NOMO-1 treated with dmso at 0.1 percent for 144 hours (cell line): ENCODE measurements around the gene IFI27L2.
A peak's percentile ranks its signal among the peaks of the same experiment; 100 is the strongest.
"Not testable (repeated sequence)": the region's sequence is repeated elsewhere in the genome, so short reads cannot be mapped to it uniquely, and the experiment has no call there.

Experiments
- DNase-seq: peaks from one replicate; lab custom pipeline; 2025; ENCODE audit not compliant: unreplicated experiment; lab: John Stamatoyannopoulos, UW

The IFI27L2 gene, protein sequence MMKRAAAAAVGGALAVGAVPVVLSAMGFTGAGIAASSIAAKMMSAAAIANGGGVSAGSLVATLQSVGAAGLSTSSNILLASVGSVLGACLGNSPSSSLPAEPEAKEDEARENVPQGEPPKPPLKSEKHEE

DNA sequence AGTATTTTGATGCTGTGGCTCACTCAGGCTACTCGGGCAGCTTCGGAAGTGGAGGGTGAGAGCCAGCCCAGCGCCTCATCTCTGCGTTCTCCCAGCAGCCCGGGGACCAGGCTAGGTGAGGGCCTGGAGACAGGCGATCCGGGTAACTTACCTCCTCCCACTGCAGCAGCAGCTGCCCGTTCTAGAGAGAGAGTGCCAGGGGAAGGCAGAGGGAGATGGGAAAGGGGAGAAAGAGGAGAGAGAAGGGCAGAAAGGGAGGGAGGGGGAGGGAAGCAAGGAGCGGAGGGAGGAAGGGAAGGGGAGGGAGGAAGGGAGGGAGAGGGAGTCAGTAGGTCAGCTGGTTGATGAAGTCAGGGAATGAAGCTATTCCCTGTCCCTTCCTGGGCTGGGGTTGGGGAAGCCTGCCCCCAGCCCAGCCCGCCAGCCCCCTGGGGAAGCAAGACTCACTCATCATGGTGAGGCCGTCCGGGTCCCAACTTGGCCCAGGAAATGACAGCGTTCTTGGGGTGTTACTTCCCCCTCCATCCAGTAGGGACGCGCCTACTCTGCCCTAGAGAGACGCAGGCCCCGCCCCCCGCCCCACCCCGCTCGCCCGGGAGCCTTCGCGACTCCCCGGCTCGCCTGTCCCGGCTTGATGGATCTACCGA is at the start of gene IFI27L2:
Gene IFI27L2 (minus strand): TSS at position 494 of the 647 bp plus-strand sequence. CDS start 40 bp downstream, at position 454.
- peak; percentile 48 for DNase-seq

DNA sequence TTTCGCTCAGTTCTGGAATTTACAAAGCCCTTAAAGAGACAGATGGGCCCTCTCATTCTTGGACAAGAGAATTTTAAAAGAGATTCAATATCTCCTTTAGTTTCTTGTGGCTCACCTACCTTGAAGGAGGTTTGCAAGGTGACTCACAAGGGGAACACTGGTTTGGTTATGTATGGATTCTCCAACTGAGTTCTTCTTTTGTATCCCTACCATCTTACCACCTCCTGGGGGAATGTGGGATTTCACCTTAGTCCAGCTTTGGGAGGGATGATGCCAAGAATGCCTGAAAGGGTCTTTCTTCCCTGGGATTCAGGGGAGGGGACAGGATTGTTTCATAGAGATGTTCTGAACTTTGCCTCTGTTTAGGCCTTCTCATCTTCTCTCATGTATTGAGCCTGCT is 48.4 kb upstream of the IFI27L2 start:
- DNase-seq = no peak

DNA sequence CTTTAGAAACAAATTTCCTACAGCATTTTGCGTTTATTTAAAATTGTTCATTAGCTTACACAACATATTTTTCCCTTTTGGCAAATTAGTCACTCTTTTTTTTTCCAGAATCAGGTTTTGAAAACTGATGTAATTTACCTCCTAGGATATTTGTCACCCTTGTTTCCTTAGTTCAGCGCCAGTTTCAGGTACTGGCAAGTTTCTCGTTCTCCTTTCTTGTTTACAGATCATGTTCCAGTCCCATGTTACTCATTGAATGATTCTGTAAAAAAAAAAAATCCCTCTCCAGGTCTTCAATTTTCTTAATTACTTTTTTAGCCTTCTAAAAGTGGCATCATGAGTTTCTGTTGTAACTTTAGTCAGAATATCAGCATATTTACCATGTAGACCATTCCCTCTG is 47.4 kb upstream of the IFI27L2 start:
- DNase-seq = no peak

DNA sequence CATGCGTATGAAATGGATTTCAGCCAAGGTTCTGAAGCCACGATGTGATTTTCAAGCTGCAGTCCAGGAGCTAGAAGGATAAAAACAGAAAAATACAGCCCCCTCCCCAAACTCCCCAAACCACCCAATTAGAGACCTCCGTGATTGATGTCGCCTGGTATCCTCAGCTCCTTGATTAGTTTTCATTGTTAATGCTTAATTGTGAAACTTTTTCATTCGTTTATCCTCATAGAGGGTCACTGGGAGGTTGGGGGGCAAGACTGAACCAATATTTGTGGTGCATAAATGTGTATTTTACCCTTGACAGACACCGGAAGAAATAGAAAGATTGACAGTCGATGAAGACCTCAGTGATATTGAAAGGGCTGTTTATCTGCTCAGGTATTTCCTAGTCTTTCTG is 46.3 kb upstream of the IFI27L2 start:
- DNase-seq = no peak

DNA sequence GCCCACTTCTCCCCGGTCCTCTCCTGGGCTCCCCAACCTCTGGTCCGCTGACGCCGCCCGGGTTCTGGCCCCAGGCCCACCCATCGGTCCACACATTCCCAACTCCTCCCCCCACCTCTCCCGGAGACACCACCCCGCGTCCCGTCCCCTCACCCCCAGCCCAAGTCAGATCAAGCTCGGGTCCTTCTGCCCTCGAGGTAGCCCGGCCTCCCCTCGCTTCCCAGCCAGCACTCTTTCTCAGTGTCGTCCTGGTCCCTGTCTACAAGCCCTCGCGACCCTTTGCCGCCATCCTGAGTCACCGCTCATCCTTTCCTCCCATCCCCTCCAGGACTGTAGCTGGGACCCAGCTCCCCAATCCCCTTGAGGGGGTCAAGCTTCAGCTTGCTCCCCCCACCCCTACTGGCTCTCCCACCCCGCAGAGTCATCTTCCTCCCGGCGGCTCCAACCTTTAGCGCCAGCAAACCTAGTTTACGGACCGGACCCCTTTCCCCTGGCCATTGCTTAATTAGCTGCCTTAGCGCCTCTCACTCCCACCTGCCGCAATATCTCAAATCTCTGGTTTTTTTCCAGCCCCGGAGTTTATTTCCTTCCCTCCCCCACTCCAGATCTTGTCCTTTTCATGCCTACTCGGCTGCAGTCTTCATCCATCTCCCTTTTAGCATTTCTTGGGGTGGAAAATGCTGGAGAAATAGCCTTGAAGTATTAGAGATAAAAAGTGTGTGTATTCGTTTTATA is 45.8 kb upstream of the IFI27L2 start:
- DNase-seq = no peak

DNA sequence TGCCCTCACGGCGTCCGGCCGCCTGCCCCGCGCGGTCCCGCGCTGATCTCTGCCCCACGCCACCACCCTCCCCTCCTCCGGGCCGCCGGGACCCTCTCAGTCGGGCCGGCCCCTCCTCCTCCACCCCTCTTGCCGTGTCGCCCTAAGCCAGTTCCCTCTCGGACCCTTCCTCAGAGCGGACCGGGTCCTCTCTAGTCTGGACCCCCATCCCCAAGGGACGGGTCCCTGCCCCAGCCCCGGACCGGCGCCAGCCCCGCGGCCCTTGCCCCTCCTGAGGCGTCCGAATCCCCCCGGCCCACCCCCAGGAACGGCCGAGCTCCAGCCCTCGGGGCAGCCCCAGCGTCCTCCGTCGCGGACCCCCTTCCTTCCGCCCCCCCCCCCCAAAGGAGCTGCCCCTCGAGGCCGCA is 45.2 kb upstream of the IFI27L2 start:
- DNase-seq = no peak

DNA sequence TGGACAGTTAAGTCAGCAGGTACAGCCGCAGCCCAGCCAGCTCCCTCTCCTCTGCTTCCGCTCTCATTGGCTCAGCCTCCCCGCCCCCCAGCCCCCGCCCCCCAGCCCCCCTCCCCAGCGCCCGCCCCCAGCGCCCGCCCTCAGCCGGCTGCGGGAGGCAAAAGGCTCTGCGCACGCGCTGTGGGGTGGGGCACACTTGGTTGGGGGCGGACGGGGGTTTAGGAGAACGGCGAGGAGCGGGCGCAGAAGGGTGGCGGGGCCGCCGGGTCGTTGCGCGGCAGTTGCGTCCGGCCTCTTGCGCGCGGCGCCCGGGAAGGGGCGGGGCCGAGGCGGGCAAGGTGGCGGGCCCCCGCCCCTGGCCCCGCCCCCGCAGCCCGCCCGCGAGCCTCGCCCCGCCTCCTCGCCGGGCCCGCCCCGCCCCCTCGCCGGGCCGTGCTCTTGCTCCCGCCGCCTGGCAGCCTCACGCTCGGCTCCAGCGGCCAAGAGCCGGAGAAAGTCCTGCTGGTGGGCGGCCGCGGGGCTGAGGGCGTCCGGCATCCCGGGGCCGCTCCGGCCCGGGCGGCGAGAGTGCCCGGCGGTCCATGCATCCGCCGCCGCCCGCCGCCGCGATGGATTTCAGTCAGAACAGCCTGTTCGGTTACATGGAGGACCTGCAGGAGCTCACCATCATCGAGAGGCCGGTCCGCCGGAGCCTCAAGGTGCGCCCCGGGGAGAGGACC is 44.6 kb upstream of the IFI27L2 start, which contains the start of gene PPP4R4:
Gene PPP4R4 (plus strand): TSS at position 438 of the 719 bp plus-strand sequence. CDS start 144 bp downstream, at position 582.
- peak; percentile 49 for DNase-seq

DNA sequence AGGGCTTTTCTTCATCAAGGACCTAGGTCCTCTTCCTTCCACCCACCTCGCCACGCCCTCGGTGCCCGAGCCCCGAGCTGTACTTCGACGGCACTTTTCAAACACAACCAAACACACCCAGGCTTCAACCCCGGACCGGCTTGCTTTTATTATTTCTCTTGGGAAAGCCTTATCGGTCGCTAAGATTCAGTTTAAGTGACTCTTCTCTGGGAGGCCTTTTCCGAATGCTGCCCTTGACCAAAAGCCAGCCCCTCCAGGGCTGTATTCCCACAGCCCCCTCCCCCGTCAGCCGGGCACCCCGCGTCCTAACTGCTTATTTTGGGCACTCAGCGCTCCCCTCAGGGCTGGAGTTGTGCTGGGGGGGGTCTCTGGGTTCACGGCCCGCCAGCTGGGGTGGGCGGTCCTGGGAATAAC is 44.1 kb upstream of the IFI27L2 start:
- no peak for DNase-seq

DNA sequence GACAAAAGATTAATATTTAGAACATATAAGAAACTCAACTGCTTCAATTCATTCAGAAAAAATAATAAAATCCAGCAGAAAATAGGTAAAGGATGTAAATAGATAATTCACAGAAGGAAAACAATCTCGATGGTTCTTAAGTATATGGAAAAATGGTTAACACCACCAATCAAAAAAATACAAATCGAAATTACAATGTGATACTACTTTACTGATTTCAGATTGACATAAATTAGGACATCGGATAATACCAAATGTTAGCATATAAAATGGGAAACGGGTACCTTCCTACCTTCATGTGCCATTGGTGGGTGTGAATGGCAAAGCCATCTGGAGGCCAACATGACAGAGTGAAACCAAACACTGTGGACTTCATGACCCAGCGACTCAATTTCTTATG is 43.1 kb upstream of the IFI27L2 start:
- no peak for DNase-seq

DNA sequence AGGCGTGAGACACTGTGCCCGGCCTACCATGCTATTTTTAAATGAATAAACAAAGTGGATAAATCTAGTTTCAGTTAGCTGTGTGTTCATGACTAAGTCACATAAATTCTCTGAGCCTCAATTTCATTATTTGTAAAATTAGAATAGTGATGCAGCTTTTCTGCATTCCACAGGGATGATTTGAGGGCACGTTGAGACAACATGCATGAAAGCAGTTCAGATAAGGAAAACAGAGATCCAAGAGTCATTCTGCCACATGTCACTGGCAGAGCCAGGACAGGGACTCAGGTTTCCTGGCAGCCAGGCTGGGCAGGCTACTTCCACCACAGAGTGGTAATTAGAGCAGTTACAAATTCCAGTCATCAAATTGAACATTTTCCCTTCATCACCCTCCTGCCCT is 41.8 kb upstream of the IFI27L2 start:
- DNase-seq = no peak

DNA sequence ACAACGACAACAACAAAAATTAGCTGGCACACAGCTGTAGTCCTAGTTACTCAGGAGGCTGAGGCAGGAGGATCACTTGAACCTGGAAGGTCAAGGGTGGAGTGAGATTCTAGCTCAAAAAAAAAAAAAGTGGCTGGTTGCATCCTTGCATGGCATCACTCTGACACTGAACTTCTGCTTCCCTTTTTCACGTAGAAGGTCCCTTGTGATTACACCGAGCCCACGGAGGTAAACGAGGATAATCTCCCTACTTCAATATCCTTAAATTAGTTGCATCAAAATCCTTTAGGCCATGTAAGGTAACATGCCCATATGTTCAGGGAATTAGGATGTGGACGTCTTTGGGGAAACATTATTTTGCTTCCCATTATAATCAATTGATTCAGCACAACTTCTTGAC is 40.7 kb upstream of the IFI27L2 start:
- no peak for DNase-seq

DNA sequence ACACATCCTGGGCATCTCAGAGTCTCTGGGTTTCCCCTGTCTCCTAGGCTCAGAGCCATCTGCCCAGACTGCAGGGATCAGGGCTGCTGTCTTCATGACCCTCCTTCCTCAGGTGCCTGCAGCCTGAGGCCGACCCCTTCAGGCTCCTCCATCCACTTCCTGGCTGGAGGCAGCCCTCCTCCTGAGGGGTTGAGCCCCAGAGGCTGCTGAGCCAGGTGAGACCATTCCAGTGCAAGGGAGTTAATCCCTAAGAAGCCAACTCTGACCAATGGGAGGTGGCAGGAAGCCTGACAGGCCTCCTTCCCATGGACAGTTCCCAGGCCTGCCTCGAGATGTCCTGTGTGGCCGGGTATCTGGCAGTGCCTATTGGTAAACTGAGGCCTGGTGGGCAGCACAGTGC is 36.3 kb upstream of the IFI27L2 start:
- no peak for DNase-seq

DNA sequence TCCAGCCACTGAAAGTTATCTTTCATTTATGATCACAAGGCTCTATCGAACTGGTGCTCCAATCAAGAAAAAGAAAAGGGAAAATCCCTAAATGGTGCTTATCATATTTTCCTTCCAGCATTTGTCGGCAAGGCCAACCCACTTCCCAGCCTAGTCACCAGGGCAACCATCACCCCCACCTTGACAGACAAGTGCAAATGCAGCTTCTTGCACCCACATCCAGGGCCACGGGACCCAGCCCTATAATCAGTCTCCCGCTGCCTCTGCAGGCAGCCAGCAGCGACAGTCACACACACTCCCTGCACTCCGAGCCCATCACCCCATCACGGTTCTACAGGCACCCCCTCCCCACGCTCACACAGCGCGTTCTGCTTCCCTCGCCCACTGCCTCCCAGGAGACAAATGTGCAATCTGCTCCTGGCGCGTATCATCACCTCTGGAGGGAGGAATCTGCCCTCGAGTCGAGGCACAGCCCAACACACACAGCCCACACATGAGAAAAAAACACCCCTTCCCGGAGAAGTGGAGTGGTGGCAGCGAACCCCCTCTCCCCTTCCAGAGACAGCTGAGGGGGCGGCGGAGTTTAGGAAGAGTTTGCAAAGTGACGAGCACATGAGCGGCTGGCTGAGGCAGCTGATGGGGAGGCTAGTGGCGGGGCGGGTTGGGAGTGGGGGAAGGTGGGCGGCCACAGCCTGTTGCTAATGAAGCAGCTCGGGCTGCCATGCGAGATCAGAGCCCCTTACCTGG is 35.5 kb upstream of the IFI27L2 start:
- no peak for DNase-seq

DNA sequence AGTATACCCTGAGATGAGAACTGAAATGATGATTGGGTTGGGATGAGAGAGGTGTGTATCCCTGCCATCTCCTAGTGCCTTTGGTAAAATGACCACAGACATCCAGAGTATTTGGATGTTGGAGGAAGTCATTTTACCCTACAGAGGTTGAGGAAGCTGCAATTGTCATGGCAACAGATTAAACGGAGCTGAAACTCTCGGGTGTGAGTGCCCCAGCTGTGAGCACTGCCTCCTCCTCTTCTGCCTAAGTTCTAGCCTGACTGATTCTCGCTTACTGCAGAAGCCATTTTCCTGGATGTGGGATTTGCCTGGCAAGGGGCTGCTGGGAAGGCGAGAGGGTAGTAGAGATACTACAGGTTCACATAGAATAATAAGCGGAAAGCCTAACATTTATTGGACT is 34.4 kb upstream of the IFI27L2 start:
- DNase-seq = no peak

DNA sequence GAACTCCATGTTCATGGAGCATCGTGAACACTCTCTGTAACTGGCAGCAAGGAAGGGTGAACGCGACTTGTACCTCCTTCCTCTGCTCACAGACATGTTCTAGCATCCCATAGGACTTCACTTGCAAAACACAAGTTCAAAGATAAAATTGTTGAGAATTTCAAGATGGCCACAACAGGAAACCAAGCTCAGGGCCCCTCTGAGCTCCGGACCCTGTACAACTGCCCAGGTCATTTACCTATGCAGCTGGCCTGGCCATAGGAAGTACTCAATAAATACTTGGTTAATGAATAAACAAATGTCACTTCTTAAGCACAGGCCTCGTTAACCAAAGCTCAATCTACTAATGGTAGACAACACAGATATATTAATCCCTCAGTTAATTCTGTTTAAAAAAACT is 33.1 kb upstream of the IFI27L2 start:
- DNase-seq = no peak

DNA sequence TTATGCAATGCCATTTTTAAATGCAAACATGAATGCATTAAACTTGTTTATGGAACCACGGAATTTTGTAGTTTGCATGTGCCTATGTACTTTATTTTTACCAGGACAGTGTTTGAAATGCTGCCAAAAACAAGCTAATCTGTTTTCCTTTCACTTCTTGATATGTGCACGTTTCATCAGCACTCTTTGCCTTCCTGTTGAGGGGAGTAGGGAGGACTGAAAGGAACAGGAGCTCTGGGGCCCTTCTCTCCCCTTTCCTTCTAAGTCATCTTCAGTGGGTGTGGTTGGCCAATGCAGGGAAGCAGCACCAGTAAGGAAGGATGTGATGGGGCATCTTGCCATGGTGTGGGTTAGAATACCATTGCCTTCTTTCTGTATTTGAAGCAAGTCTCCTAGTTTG is 32.6 kb upstream of the IFI27L2 start:
- DNase-seq = no peak

DNA sequence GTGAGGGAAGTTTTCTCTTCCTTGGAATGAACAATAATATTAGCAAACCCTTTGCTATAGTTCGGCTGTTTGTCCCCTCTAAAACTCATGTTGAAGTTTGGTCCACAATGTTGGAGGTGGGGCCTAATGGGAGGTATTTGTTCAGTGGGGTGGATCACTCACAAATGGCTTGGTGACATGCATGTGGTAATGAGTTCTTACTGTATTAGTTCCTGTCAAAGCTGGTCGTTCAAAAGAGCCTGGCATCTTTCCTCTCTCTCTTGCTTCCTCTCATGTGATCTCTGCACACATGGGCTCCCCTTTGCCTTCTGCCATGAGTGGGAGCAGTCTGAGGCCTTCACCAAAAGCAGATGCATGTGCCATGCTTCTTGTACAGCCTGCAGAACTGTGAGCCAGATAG is 31.7 kb upstream of the IFI27L2 start:
- DNase-seq = no peak

DNA sequence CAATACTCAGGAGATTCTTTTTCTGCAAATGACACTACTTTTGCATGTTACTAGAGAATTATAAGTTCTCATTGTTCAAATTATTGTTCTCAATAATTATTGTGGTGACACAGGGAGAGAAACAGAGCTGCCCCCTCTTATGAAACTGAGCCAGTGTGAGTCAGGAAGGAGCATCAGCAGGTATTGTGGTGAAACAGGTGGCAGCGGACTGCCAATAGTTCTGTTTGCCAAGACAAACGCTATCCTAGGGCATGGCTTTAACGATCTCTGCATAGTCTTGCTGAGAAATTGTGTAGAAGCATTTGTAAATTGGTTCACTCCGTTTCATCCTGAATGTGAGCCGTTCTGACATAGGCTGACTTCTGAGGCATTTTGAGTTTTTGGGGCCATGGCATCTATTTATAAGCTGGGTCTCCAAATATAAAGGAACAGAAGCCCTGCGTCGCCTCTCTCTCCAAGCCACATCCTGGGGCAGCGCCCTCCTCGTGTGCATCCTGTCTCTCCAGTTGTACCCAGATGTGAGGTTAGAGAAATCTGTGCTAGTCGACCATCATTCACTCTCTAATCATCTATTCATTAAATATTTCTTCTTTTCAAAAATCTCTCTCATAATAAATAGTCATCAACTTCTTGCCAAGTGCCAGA is 29.0 kb upstream of the IFI27L2 start:
- DNase-seq = no peak

DNA sequence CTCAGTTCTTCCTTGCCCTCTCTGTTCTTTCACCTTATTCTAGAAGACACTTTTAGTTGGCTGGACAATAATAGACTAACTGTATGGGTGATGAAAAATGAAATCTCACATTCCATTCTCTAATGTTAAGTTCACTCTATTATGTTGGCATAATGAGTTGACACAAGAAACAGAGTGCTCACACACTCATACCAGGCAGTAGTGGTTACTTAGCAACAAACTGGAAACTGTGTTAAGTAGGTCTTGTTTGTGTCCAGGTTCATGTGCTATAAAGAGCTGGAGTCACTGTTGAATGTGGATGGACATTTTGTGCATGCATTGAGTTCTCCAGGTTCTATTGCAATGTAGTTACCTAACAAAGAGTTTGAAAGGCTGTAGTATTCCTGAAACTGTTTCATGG is 27.8 kb upstream of the IFI27L2 start:
- DNase-seq = no peak

DNA sequence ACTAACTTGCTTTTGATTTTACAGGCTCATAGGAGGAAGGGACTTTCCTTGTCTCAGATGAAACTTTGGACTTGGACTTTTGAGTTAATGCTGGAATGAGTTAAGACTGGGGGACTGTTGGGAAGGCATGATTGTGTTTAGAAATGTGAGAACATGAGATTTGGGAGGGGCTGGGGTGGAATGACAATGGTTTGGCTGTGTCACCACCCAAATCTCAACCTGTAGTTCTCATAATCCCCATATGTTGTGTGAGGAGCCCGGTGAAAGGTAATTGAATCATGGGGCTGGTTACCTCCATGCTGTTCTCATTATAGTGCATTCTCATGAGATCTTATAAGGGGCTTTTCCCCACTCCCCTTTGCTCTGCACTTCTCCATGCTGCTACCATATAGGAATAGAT is 26.7 kb upstream of the IFI27L2 start:
- not testable (repeated sequence) for DNase-seq
